HCT116 (cell line): Measurements from ENCODE around the gene EXOSC7. TPM values are rescaled to one million over a fixed set of nuclear protein-coding genes. Genes with fewer than 3 reads are reported as not detected.

ENCODE experiments used
- ATAC-seq: fragments of 200-7000 bp; cut with Tn5 transposase; 2 replicates; pipeline ENCODE4 v1.9.1; 2020; ENCODE audit warnings: mild to moderate bottlenecking, moderate library complexity
- BruUV-seq: library from RNA; stranded (reverse); fragments of 400-500 nt; replicated peaks from 2 replicates; lab custom pipeline; 2021; lab: Mats Ljungman, UMichigan
- CTCF ChIA-PET: fragments of 300-600 bp; sonication (Branson Sonifier 250); formaldehyde crosslinking; loops from one replicate; lab custom pipeline; 2021; ENCODE audit warnings: antibody characterized with exemption; lab: Charles Lee
- POLR2A ChIA-PET: fragments of 300-600, 350-600 bp; sonication (Branson Sonifier 250); formaldehyde crosslinking; loops from one replicate; lab custom pipeline; 2021; ENCODE audit warnings: antibody characterized with exemption; lab: Charles Lee
- RAD21 ChIA-PET, 2 experiments: fragments of 300-600 bp; sonication (Branson Sonifier 250); formaldehyde crosslinking; loops; one replicate each; lab custom pipeline; 2023; ENCODE audit warnings: low total read pairs in 2 of 2; ENCODE audit not compliant: uncharacterized antibody in 2 of 2, unreplicated experiment in 2 of 2, low non-redundant PET in 1 of 2; lab: Charles Lee
- DNase-seq: peaks from one replicate; pipeline ENCODE4 v3.0.0-alpha.2; 2010; ENCODE audit warnings: low read depth, low spot score
- H2AFZ ChIP-seq: fragments of 200-600 bp; shearing (Covaris generic), sonication (generic); 2 replicates; pipeline ENCODE4 v1.6.1; 2017; ENCODE audit warnings: low read depth, mixed run types, mixed read lengths, antibody characterized with exemption, low read length; ENCODE audit not compliant: poor library complexity, severe bottlenecking
- H3K27ac ChIP-seq: 2 replicates; pipeline ENCODE4 v1.5.1; 2012; ENCODE audit warnings: low read depth, low read length
- H3K27me3 ChIP-seq: fragments of 200-600 bp; sonication (generic); 2 replicates; pipeline ENCODE4 v1.6.1; 2016; ENCODE audit warnings: mixed run types, low read length, mixed read lengths; ENCODE audit not compliant: insufficient read depth
- H3K36me3 ChIP-seq, 2 experiments: fragments of 200-500 bp in 1 of 2; fragments of 200-600 bp in 1 of 2; sonication (Bioruptor generic) in 1 of 2; sonication (generic) in 1 of 2; 2 replicates each; pipeline versions ENCODE4 v1.5.1 to v1.6.1; 2014 to 2016; ENCODE audit warnings: low read length in 2 of 2, inconsistent platforms in 1 of 2, mixed read lengths in 1 of 2, mixed run types in 1 of 2; ENCODE audit not compliant: insufficient read depth in 2 of 2, control insufficient read depth in 1 of 2
- H3K4me1 ChIP-seq, 2 experiments: fragments of 200-600 bp in 1 of 2; sonication (generic) in 1 of 2; 2 replicates each; pipeline versions ENCODE4 v1.5.1 to v1.6.1; 2012 to 2017; ENCODE audit warnings: low read length in 2 of 2, inconsistent platforms in 1 of 2, mild to moderate bottlenecking in 1 of 2, mixed read lengths in 1 of 2, mixed run types in 1 of 2, moderate library complexity in 1 of 2; ENCODE audit not compliant: insufficient read depth in 2 of 2, control insufficient read depth in 1 of 2
- H3K4me2 ChIP-seq: fragments of 200-600 bp; sonication (generic); 2 replicates; pipeline ENCODE4 v1.6.1; 2017; ENCODE audit warnings: mixed run types, low read length, mixed read lengths
- H3K4me3 ChIP-seq, 2 experiments: fragments of 200-600 bp in 1 of 2; sonication (generic) in 1 of 2; replicated peaks in 1 of 2; 2 replicates each; pipeline ENCODE4 v1.5.1; 2011 to 2016; ENCODE audit warnings: low read length in 2 of 2, control low read depth in 1 of 2, low read depth in 1 of 2, mild to moderate bottlenecking in 1 of 2, mixed read lengths in 1 of 2, mixed run types in 1 of 2
- H3K79me2 ChIP-seq: fragments of 200-600 bp; sonication (generic); 2 replicates; pipeline ENCODE4 v1.6.1; 2017; ENCODE audit warnings: mild to moderate bottlenecking, mixed run types, low read length, moderate library complexity, mixed read lengths; ENCODE audit not compliant: insufficient read depth
- H3K9ac ChIP-seq: fragments of 200-600 bp; sonication (generic); 2 replicates; pipeline ENCODE4 v1.6.1; 2016; ENCODE audit warnings: low read length, mixed read lengths
- H3K9me2 ChIP-seq: fragments of 200-600 bp; sonication (generic), shearing (Covaris generic); 2 replicates; pipeline ENCODE4 v1.6.1; 2017; ENCODE audit warnings: mixed run types, mild to moderate bottlenecking, moderate library complexity; ENCODE audit not compliant: insufficient read depth
- H3K9me3 ChIP-seq, 2 experiments: fragments of 200-500 bp in 1 of 2; fragments of 200-600 bp in 1 of 2; sonication (Bioruptor generic) in 1 of 2; sonication (generic) in 1 of 2; 2 replicates each; pipeline ENCODE4 v1.6.1; 2014 to 2017; ENCODE audit warnings: low read length in 2 of 2, mixed read lengths in 2 of 2, inconsistent platforms in 1 of 2, low read depth in 1 of 2, mild to moderate bottlenecking in 1 of 2, mixed run types in 1 of 2, moderate library complexity in 1 of 2; ENCODE audit not compliant: control insufficient read depth in 1 of 2, insufficient read depth in 1 of 2
- H4K20me1 ChIP-seq: fragments of 200-600 bp; sonication (generic), shearing (Covaris generic); 2 replicates; pipeline ENCODE4 v1.6.1; 2017; ENCODE audit warnings: mixed run types, mild to moderate bottlenecking, moderate library complexity; ENCODE audit not compliant: insufficient read depth
- CBX3 ChIP-seq: IDR thresholded peaks from 2 replicates; pipeline ENCODE4 v1.6.1; 2012; ENCODE audit warnings: low read depth
- CEBPB ChIP-seq: IDR thresholded peaks from 2 replicates; pipeline ENCODE4 v1.6.1; 2012; ENCODE audit warnings: low read depth
- CTCF ChIP-seq, 3 experiments: fragments of 200-600 bp in 1 of 3; sonication (generic) in 1 of 3; IDR thresholded peaks in 2 of 3; conservative IDR thresholded peaks in 1 of 3; 2 replicates each; pipeline ENCODE4 v1.5.1; 2012 to 2017; ENCODE audit warnings: low read depth in 2 of 3, low read length in 2 of 3, antibody characterized with exemption in 1 of 3, borderline replicate concordance in 1 of 3, control low read depth in 1 of 3, mild to moderate bottlenecking in 1 of 3, mixed read lengths in 1 of 3, mixed run types in 1 of 3, moderate library complexity in 1 of 3; ENCODE audit not compliant: insufficient read depth in 1 of 3
- EGR1 ChIP-seq: IDR thresholded peaks from 2 replicates; pipeline ENCODE4 v1.6.1; 2012; ENCODE audit warnings: low read depth
- ELF1 ChIP-seq: IDR thresholded peaks from 2 replicates; pipeline ENCODE4 v1.6.1; 2012; ENCODE audit warnings: low read depth, borderline replicate concordance
- EZH2 ChIP-seq: fragments of 200-600 bp; sonication (generic); IDR thresholded peaks from 2 replicates; pipeline ENCODE4 v1.6.1; 2017; ENCODE audit warnings: antibody characterized with exemption, mixed run types
- FOSL1 ChIP-seq: IDR thresholded peaks from 2 replicates; pipeline ENCODE4 v1.6.1; 2012; ENCODE audit warnings: low read depth
- POLR2A ChIP-seq: IDR thresholded peaks from 2 replicates; pipeline ENCODE4 v1.7.0; 2011; ENCODE audit warnings: borderline replicate concordance; ENCODE audit not compliant: insufficient read depth, insufficient read length; ENCODE audit errors: extremely low read depth
- POLR2AphosphoS5 ChIP-seq: IDR thresholded peaks from 2 replicates; pipeline ENCODE4 v1.6.1; 2011; ENCODE audit warnings: mild to moderate bottlenecking, low read depth, low read length, moderate library complexity
- RAD21 ChIP-seq: IDR thresholded peaks from 2 replicates; pipeline ENCODE4 v1.6.1; 2012; ENCODE audit warnings: low read depth, mild to moderate bottlenecking
- REST ChIP-seq: IDR thresholded peaks from 2 replicates; pipeline ENCODE4 v1.6.1; 2012; ENCODE audit warnings: low read depth
- SIN3A ChIP-seq: IDR thresholded peaks from 2 replicates; pipeline ENCODE4 v1.6.1; 2012; ENCODE audit warnings: low read depth
- TCF7L2 ChIP-seq: IDR thresholded peaks from 2 replicates; pipeline ENCODE4 v1.7.0; 2011; ENCODE audit warnings: borderline replicate concordance, inconsistent platforms; ENCODE audit not compliant: insufficient read depth, insufficient read length; ENCODE audit errors: extremely low read depth
- YY1 ChIP-seq: IDR thresholded peaks from 2 replicates; pipeline ENCODE4 v1.6.1; 2011; ENCODE audit warnings: low read length, low read depth, moderate library complexity, mild to moderate bottlenecking; ENCODE audit not compliant: insufficient replicate concordance; ENCODE audit errors: extremely low read depth
- ZFX ChIP-seq: fragments of 450-650 bp; IDR thresholded peaks from 2 replicates; pipeline ENCODE4 v1.6.1; 2017
- ZNF274 ChIP-seq: fragments of 200-500 bp; sonication (Bioruptor generic); IDR thresholded peaks from 2 replicates; pipeline ENCODE4 v1.6.1; 2014; ENCODE audit warnings: mild to moderate bottlenecking, low read depth, low read length, inconsistent platforms
- intact Hi-C: fragments of 100-400 bp; cut with micrococcal nuclease; formaldehyde crosslinking; loops from 2 replicates; pipeline ENCODE4 v1.10.0; 2022
- total RNA-seq: library from RNA; stranded (reverse); gene quantifications from one replicate; pipeline ENCODE4 v1.2.1, GENCODE V29; 2021; ENCODE audit not compliant: unreplicated experiment
- TF ChIP-seq, protein P1 (sequence below): IDR thresholded peaks from 2 replicates; pipeline ENCODE4 v1.6.1; 2012

EXOSC7 gene
- total RNA-seq, 1 experiment from 2014 or later, result 72.6 TPM

DNA sequence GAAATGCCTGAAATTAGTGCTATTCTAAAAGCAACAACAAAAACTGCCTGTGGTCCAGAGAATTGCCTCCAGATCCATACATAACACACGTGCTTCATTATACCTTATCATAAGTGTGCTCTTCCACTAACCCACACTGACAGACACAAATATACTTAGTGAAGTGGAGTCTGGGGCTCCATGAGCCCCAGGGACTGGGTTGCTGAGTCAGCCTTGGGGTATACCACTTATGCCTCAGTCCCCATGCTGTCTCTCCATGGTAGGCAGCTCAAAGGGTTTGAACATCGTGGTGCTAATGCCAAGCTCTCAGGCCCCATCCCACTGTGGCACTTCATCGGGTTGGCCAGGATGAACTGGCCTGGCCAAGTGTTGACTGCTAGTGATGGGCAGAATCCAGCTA is 10.9 kb upstream of the EXOSC7 start:
- Histone ChIP-seq H3K4me2 (no peak overlapping the region), H3K27ac (no peak overlapping the region), H3K9me2 (no peaks in the 10 kb centered on the region), H3K9ac (no peak overlapping the region), H2AFZ (no peak overlapping the region), H3K9me3 (no peaks in the 10 kb centered on the region), H3K27me3 (no peaks in the 10 kb centered on the region), H3K4me1 (peaks cover 42 to 74% of the 10 kb centered on the region in 2 experiments), H3K79me2 (peaks cover 86% of the 10 kb centered on the region), H3K4me3 (no peak overlapping the region), H3K36me3 (no peaks in the 10 kb centered on the region), H4K20me1 (no peaks in the 10 kb centered on the region)
- intact Hi-C loops, result loop anchor here (10.0 kb wide), 1 partner anchor 200 kb away; the partner anchor contains the start of genes KIAA1143 and KIF15
- CTCF ChIA-PET, result no interaction called here
- ATAC-seq (no peak), DNase-seq (no peak)
- no peak for TF ChIP-seq CBX3
- TF ChIP-seq RAD21, result no peak
- no peak for TF ChIP-seq CTCF (IDR thresholded peaks at IDR 0.05 in 2 of 3, conservative IDR thresholded peaks at IDR 0.05 in 1 of 3; ENCODE audit: borderline replicate concordance in 1 of 3, insufficient read depth in 1 of 3, low read depth in 2 of 3, low read length in 2 of 3)
- no peak for TF ChIP-seq POLR2A
- TF ChIP-seq ELF1, result no peak
- TF ChIP-seq POLR2AphosphoS5, result no peak
- no peak for TF ChIP-seq SIN3A
- no peak for TF ChIP-seq CEBPB
- TF ChIP-seq YY1, result no peak
- no peak for TF ChIP-seq FOSL1
- no peak for TF ChIP-seq REST
- no peak for TF ChIP-seq EZH2
- TF ChIP-seq ZNF274, result no peak
- TF ChIP-seq, protein P1, sequence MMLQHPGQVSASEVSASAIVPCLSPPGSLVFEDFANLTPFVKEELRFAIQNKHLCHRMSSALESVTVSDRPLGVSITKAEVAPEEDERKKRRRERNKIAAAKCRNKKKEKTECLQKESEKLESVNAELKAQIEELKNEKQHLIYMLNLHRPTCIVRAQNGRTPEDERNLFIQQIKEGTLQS, result no peak
- TF ChIP-seq ZFX, result no peak
- TF ChIP-seq TCF7L2, result no peak
- TF ChIP-seq EGR1, result no peak
- RAD21 ChIA-PET, result no interaction called here
- POLR2A ChIA-PET, result no interaction called here
- no TSS peak for BruUV-seq
